ENCODE data around the gene LAMTOR3. TPM values are rescaled to one million over a fixed set of nuclear protein-coding genes. Genes with fewer than 3 reads are reported as not detected.

LAMTOR3 gene
- total and polyA plus RNA-seq, 9 of the 15 experiments (the other 6 are each of a cell fraction or from before 2014, with no cell fraction given) = 17.9 to 146 (median 59.4) TPM

DNA sequence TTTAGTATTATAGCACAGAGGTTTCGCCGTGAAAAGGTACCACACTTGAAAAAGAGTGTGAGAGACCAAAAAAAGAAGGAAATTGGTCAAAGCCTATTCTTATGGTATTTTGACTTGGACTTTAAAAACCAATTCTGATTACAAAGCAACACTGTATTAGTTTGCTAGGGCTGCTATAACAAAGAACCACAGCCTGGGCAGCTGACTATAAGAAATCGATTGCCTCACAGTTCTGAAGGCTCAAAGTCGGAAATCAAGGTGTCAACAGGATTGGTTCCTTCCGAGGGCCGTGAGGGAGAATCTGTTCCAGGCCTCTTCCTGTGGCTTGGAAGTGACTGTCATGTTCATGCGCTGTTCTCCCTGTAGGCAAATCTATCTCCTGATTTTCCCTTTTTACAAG is 59.7 kb downstream of the LAMTOR3 start:
- Histone ChIP-seq H3K9me1 (ENCODE audit: control insufficient read depth, insufficient read depth, low read length) (no peaks in the 10 kb centered on the region), H3K4me1 (replicated peaks in 1 of 2; ENCODE audit: control insufficient read depth in 2 of 2, insufficient read depth in 2 of 2, low read length in 2 of 2) (no peaks in the 10 kb centered on the region; a peak in 1 of 5 replicates), H4K20me1 (replicated peaks; ENCODE audit: control insufficient read depth, insufficient read depth, low read length) (no peaks in the 10 kb centered on the region), H3K36me3 (ENCODE audit: control insufficient read depth, insufficient read depth, low read length) (no peaks in the 10 kb centered on the region), H3K9me3 (replicated peaks; ENCODE audit: control insufficient read depth, insufficient read depth, low read depth, low read length) (no peaks in the 10 kb centered on the region), H3K4me3 (no peak overlapping the region), H3K27ac (ENCODE audit: extremely low read depth, low read depth, low read length) (no peak overlapping the region), H3K4me2 (ENCODE audit: insufficient read depth, low read length) (no peak overlapping the region), H3K27me3 (ENCODE audit: control insufficient read depth in 2 of 2, insufficient read depth in 2 of 2, low read length in 2 of 2) (no peaks in the 10 kb centered on the region), H3K9ac (ENCODE audit: insufficient read depth in 1 of 2, low read depth in 2 of 2, low read length in 2 of 2) (no peak overlapping the region), H2AFZ (ENCODE audit: low read depth, low read length) (no peak overlapping the region), H3K79me2 (ENCODE audit: control insufficient read depth, insufficient read depth, low read length) (no peaks in the 10 kb centered on the region)
- ATAC-seq (no peak), DNase-seq (ENCODE audit: extremely low read depth in 1 of 4, low spot score in 3 of 4) (no peak), FAIRE-seq (no peak)
- ChIA-PET CTCF (ENCODE audit: low intra/inter-chr PET ratio) (no interaction called here), POLR2A (no interaction called here)
- WGBS (ENCODE audit: insufficient coverage, low coverage, missing lambda C conversion rate) = 65% methylated on average over 7 of the region's 7 CpGs
- BruUV-seq (replicated peaks) = no TSS peak
- TF ChIP-seq, protein P1, sequence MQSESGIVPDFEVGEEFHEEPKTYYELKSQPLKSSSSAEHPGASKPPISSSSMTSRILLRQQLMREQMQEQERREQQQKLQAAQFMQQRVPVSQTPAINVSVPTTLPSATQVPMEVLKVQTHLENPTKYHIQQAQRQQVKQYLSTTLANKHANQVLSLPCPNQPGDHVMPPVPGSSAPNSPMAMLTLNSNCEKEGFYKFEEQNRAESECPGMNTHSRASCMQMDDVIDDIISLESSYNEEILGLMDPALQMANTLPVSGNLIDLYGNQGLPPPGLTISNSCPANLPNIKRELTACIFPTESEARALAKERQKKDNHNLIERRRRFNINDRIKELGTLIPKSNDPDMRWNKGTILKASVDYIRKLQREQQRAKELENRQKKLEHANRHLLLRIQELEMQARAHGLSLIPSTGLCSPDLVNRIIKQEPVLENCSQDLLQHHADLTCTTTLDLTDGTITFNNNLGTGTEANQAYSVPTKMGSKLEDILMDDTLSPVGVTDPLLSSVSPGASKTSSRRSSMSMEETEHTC (IDR thresholded peaks at IDR 0.05) = no peak
- peak; percentile 93 for TF ChIP-seq ZNF12 (CRISPR knock-in tag; IDR thresholded peaks at IDR 0.05)
- intact Hi-C loops (cut with micrococcal nuclease) = no loop called here
- in situ Hi-C loops (cut with MboI) = no loop called here

DNA sequence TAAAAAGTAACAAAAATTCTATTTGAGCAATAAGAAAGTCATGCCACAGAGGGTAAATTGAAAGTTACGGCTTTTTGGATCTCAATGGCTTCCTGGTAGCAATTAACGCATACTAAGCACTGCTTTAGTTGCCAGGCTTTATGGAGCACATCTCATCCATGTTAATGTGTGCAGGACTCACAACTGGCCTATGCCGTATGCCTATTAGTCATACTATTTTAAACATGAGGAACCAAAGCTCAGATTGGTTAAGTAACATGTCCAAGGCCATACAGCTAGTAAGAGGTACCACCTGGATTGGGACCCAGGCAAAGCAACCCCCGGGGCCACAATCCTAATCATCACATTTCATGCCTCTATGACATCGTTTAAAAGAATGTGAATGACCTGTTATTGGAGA is 60.5 kb downstream of the LAMTOR3 start:
- no peaks in the 10 kb centered on the region for H3K9me3 ChIP-seq (replicated peaks; ENCODE audit: control insufficient read depth, insufficient read depth, low read depth, low read length)
- no peak overlapping the region for H2AFZ ChIP-seq (ENCODE audit: low read depth, low read length)
- no peaks in the 10 kb centered on the region for H3K9me1 ChIP-seq (ENCODE audit: control insufficient read depth, insufficient read depth, low read length)
- FAIRE-seq (no peak), DNase-seq (ENCODE audit: extremely low read depth in 1 of 4, low spot score in 3 of 4) (no peak), ATAC-seq (no peak)
- no peaks in the 10 kb centered on the region for H3K79me2 ChIP-seq (ENCODE audit: control insufficient read depth, insufficient read depth, low read length)
- H3K4me3 ChIP-seq = no peak overlapping the region
- H3K4me1 ChIP-seq (replicated peaks in 1 of 2; ENCODE audit: control insufficient read depth in 2 of 2, insufficient read depth in 2 of 2, low read length in 2 of 2) = no peaks in the 10 kb centered on the region; a peak in 1 of 5 replicates
- H3K27me3 ChIP-seq (ENCODE audit: control insufficient read depth in 2 of 2, insufficient read depth in 2 of 2, low read length in 2 of 2) = no peaks in the 10 kb centered on the region
- no peaks in the 10 kb centered on the region for H4K20me1 ChIP-seq (replicated peaks; ENCODE audit: control insufficient read depth, insufficient read depth, low read length)
- ChIA-PET CTCF (ENCODE audit: low intra/inter-chr PET ratio) (no interaction called here), POLR2A (no interaction called here)
- no peaks in the 10 kb centered on the region for H3K36me3 ChIP-seq (ENCODE audit: control insufficient read depth, insufficient read depth, low read length)
- H3K27ac ChIP-seq (ENCODE audit: extremely low read depth, low read depth, low read length) = no peak overlapping the region
- intact Hi-C loops (cut with micrococcal nuclease) (no loop called here), in situ Hi-C loops (cut with MboI) (no loop called here)
- H3K9ac ChIP-seq (ENCODE audit: insufficient read depth in 1 of 2, low read depth in 2 of 2, low read length in 2 of 2) = no peak overlapping the region
- no TSS peak for BruUV-seq (replicated peaks)
- WGBS (ENCODE audit: insufficient coverage, low coverage, missing lambda C conversion rate) = 50% methylated on average over 5 of the region's 5 CpGs
- no peak overlapping the region for H3K4me2 ChIP-seq (ENCODE audit: insufficient read depth, low read length)
- TF ChIP-seq HMG20A (CRISPR knock-in tag; conservative IDR thresholded peaks at IDR 0.05) (no peak), THRAP3 (IDR thresholded peaks at IDR 0.05; ENCODE audit: borderline replicate concordance) (no peak), MYNN (IDR thresholded peaks at IDR 0.05) (no peak), MYNN (CRISPR knock-in tag; IDR thresholded peaks at IDR 0.05) (no peak), ZNF830 (CRISPR knock-in tag; IDR thresholded peaks at IDR 0.05) (no peak), STAT5A (IDR thresholded peaks at IDR 0.05; ENCODE audit: borderline replicate concordance, low read length) (no peak), POLR2AphosphoS5 (IDR thresholded peaks at IDR 0.05; ENCODE audit: control insufficient read depth, insufficient read depth, low read depth, low read length) (no peak), CREBBP (IDR thresholded peaks at IDR 0.05; ENCODE audit: low read depth, low read length) (no peak)
